Right lobe of liver (tissue), 4 donors: ENCODE measurements around the gene MTHFD1L.

Experiments used
- CTCF ChIP-seq, 4 donors: fragments of 200-600 bp in 3 of 4; fragments of 450-650 bp in 1 of 4; IDR thresholded peaks; one replicate each; pipeline versions ENCODE4 v1.5.1 to v1.8.0; 2016 to 2022; ENCODE audit warnings: antibody characterized with exemption in 4 of 4, mild to moderate bottlenecking in 2 of 4
- POLR2A ChIP-seq: fragments of 450-650 bp; IDR thresholded peaks from one replicate; pipeline ENCODE4 v1.6.1; 2017; ENCODE audit warnings: antibody characterized with exemption, mild to moderate bottlenecking
- donor health status: DM: no; HTN: no; CAD: no.
- donor health status: DM: no; HTN: no; CAD: no.
- donor health status: DM: no; HTN: yes; CAD: no.

- TF ChIP-seq CTCF (IDR thresholded peaks at IDR 0.05) (no peak), POLR2A (no peak)
These were observed 176.2 kb downstream of the MTHFD1L start for GRCh38 chr6:151041686-151042085.
